OCI-LY1 (cell line): ENCODE results near the gene VGLL4.

ENCODE experiments used
- CTCF ChIP-seq: fragments of 200-600 bp; sonication (generic), shearing (Covaris generic); IDR thresholded peaks from 2 replicates; pipeline ENCODE4 v1.5.1; 2017; ENCODE audit warnings: mild to moderate bottlenecking, antibody characterized with exemption, low read length, moderate library complexity, mixed read lengths
- EZH2 ChIP-seq: fragments of 200-600 bp; sonication (generic), shearing (Covaris generic); IDR thresholded peaks from 2 replicates; pipeline ENCODE4 v1.8.0; 2017; ENCODE audit warnings: borderline replicate concordance, mixed run types, mild to moderate bottlenecking, antibody characterized with exemption, low read length, moderate library complexity, mixed read lengths

- TF ChIP-seq CTCF (no peak), EZH2 (no peak)
Observed at GRCh38 chr3:11567516-11568467, 75.9 kb downstream of the VGLL4 start.
